Caco-2 (cell line): ENCODE measurements around the gene CEND1. TPM values are rescaled to one million over a fixed set of nuclear protein-coding genes. Genes with fewer than 3 reads are reported as not detected.
"Not testable (repeated sequence)": the region's sequence is repeated elsewhere in the genome, so short reads cannot be mapped to it uniquely, and the experiment has no call there.

Source experiments
- BruUV-seq: library from RNA; stranded (reverse); fragments of 400-500 nt; replicated peaks from 2 replicates; lab custom pipeline; 2021; lab: Mats Ljungman, UMichigan
- CTCF ChIA-PET: fragments of 300-600 bp; sonication (Branson Sonifier 250); formaldehyde crosslinking; loops from one replicate; lab custom pipeline; 2022; ENCODE audit warnings: antibody characterized with exemption; lab: Charles Lee
- POLR2A ChIA-PET: fragments of 300-600 bp; sonication (Branson Sonifier 250); formaldehyde crosslinking; loops from one replicate; lab custom pipeline; 2022; ENCODE audit warnings: antibody characterized with exemption; lab: Charles Lee
- DNase-seq, 2 experiments: peaks; one replicate each; pipeline versions ENCODE4 v3.0.0 to v3.0.0-alpha.2; 2020 to 2022
- H3K27me3 ChIP-seq: replicated peaks from 2 replicates; pipeline ENCODE4 v1.6.0; 2011; ENCODE audit warnings: low read length; ENCODE audit not compliant: control insufficient read depth, insufficient read depth
- H3K36me3 ChIP-seq: 2 replicates; pipeline ENCODE4 v1.5.1; 2011; ENCODE audit warnings: low read length; ENCODE audit not compliant: control insufficient read depth, insufficient read depth
- H3K4me1 ChIP-seq: fragments of 250-450 bp; sonication (Bioruptor Pico); 2 replicates; pipeline ENCODE4 v1.5.1; 2020; ENCODE audit warnings: mild to moderate bottlenecking
- H3K4me3 ChIP-seq: 2 replicates; pipeline ENCODE4 v1.5.1; 2011; ENCODE audit warnings: low read depth, mild to moderate bottlenecking, control low read depth, low read length
- H3K9me3 ChIP-seq: fragments of 250-450 bp; sonication (Bioruptor Pico); 2 replicates; pipeline ENCODE4 v1.5.1; 2020; ENCODE audit warnings: mild to moderate bottlenecking, moderate library complexity
- H3K27ac Mint-ChIP-seq: one replicate; pipeline ENCODE4 v1.8.0; 2022; ENCODE audit warnings: mixed read lengths; ENCODE audit not compliant: unreplicated experiment
- H3K27me3 Mint-ChIP-seq: one replicate; pipeline ENCODE4 v1.8.0; 2022; ENCODE audit warnings: mixed read lengths; ENCODE audit not compliant: insufficient read depth, unreplicated experiment
- H3K36me3 Mint-ChIP-seq: one replicate; pipeline ENCODE4 v1.8.0; 2022; ENCODE audit warnings: mild to moderate bottlenecking, mixed read lengths; ENCODE audit not compliant: insufficient read depth, unreplicated experiment
- H3K4me1 Mint-ChIP-seq: one replicate; pipeline ENCODE4 v1.8.0; 2022; ENCODE audit warnings: low read depth, mixed read lengths; ENCODE audit not compliant: unreplicated experiment
- H3K4me3 Mint-ChIP-seq: one replicate; pipeline ENCODE4 v1.8.0; 2022; ENCODE audit warnings: mild to moderate bottlenecking, moderate library complexity, mixed read lengths; ENCODE audit not compliant: unreplicated experiment
- H3K9me3 Mint-ChIP-seq: one replicate; pipeline ENCODE4 v1.8.0; 2022; ENCODE audit warnings: mixed read lengths; ENCODE audit not compliant: unreplicated experiment
- CTCF ChIP-seq, 2 experiments: fragments of 200-600 bp in 1 of 2; IDR thresholded peaks; 1 replicate in 1 of 2; 2 replicates in 1 of 2; pipeline versions ENCODE4 v1.5.1 to v1.8.0; 2011 to 2022; ENCODE audit warnings: antibody characterized with exemption in 1 of 2, control low read depth in 1 of 2, inconsistent platforms in 1 of 2, low read depth in 1 of 2, low read length in 1 of 2, mild to moderate bottlenecking in 1 of 2, moderate library complexity in 1 of 2; ENCODE audit not compliant: insufficient read depth in 1 of 2, severe bottlenecking in 1 of 2, unreplicated experiment in 1 of 2
- intact Hi-C: fragments of 100-400 bp; cut with micrococcal nuclease; formaldehyde crosslinking; loops from one replicate; pipeline ENCODE4 v1.10.0; 2022; ENCODE audit not compliant: unreplicated experiment
- total RNA-seq: library from RNA; stranded (reverse); gene quantifications from 2 replicates; pipeline ENCODE4 v1.2.3, GENCODE V29; 2022

The CEND1 gene
- total RNA-seq, 1 experiment from 2014 or later: not detected

- H3K4me1 ChIP-seq: peaks cover 36% of the 10 kb centered on the region
- no peak overlapping the region for H3K4me3 ChIP-seq
- TF ChIP-seq CTCF (IDR thresholded peaks at IDR 0.05; ENCODE audit: insufficient read depth in 1 of 2, low read depth in 1 of 2, low read length in 1 of 2, severe bottlenecking in 1 of 2, unreplicated experiment in 1 of 2): no peak
- Mint-ChIP-seq H3K36me3 (peaks cover 14% of the 10 kb centered on the region), H3K9me3 (no peaks in the 10 kb centered on the region), H3K27me3 (no peaks in the 10 kb centered on the region), H3K4me3 (no peak overlapping the region), H3K4me1 (peaks cover 26% of the 10 kb centered on the region), H3K27ac (no peak overlapping the region)
- no peaks in the 10 kb centered on the region for H3K36me3 ChIP-seq
- ChIA-PET CTCF (interaction anchor here (0.6 kb wide), 1 partner anchor 47 kb away, joined by 4 read pairs; the partner anchor contains the start of gene TMEM80), POLR2A (no interaction called here)
- intact Hi-C loops: no loop called here
- H3K9me3 ChIP-seq: no peaks in the 10 kb centered on the region
- no peak for DNase-seq
- H3K27me3 ChIP-seq: no peaks in the 10 kb centered on the region
- BruUV-seq: no TSS peak
Measured at GRCh38 chr11:742571-743201, 47.2 kb downstream of the CEND1 start.

- Mint-ChIP-seq H3K4me1 (peaks cover 30% of the 10 kb centered on the region), H3K36me3 (peaks cover 19% of the 10 kb centered on the region), H3K9me3 (no peaks in the 10 kb centered on the region), H3K4me3 (no peak overlapping the region), H3K27ac (no peak overlapping the region), H3K27me3 (no peaks in the 10 kb centered on the region)
- DNase-seq: peak in 1 of 2 experiments; percentile 43
- Histone ChIP-seq H3K9me3 (no peaks in the 10 kb centered on the region), H3K36me3 (no peaks in the 10 kb centered on the region), H3K4me3 (no peak overlapping the region), H3K4me1 (peaks cover 42% of the 10 kb centered on the region), H3K27me3 (no peaks in the 10 kb centered on the region)
- CTCF ChIA-PET: no interaction called here
- no peak for TF ChIP-seq CTCF (IDR thresholded peaks at IDR 0.05; ENCODE audit: insufficient read depth in 1 of 2, low read depth in 1 of 2, low read length in 1 of 2, severe bottlenecking in 1 of 2, unreplicated experiment in 1 of 2)
- POLR2A ChIA-PET: no interaction called here
- BruUV-seq: no TSS peak
- intact Hi-C loops: no loop called here
Measured at GRCh38 chr11:742156-742546, 47.7 kb downstream of the CEND1 start.

GRCh38 chr11:737899-738298, 52.0 kb downstream of the CEND1 start:
- H3K4me3 ChIP-seq, H3K36me3 ChIP-seq, H3K9me3 Mint-ChIP-seq, H3K27me3 ChIP-seq, H3K27me3 Mint-ChIP-seq, POLR2A ChIA-PET, H3K9me3 ChIP-seq, BruUV-seq: not testable (repeated sequence)
- intact Hi-C loops: loop anchor here (1.0 kb wide), 1 partner anchor 9 kb away; the partner anchor contains the start of gene TALDO1
- peak overlapping the region; percentile 75 for H3K27ac Mint-ChIP-seq
- peaks cover 34% of the 10 kb centered on the region for H3K4me1 ChIP-seq
- peak overlapping the region; percentile 68 for H3K4me3 Mint-ChIP-seq
- CTCF ChIA-PET: interaction anchor here (0.7 kb wide), 1 partner anchor 51 kb away, joined by 3 read pairs; no protein-coding TSS in a partner anchor
- peaks cover 30% of the 10 kb centered on the region for H3K4me1 Mint-ChIP-seq
- H3K36me3 Mint-ChIP-seq: peaks cover 33% of the 10 kb centered on the region
- DNase-seq: peak; percentile 91 to 94
